Activated CD8-positive, alpha-beta memory T cell treated with anti-CD3 and anti-CD28 coated beads, Interleukin-2, amount 50 U/mL, for 24 hours (primary cell): ENCODE results near the gene CREG1.
"Not testable (repeated sequence)": the region's sequence is repeated elsewhere in the genome, so short reads cannot be mapped to it uniquely, and the experiment has no call there.

Experiments used
- DNase-seq: peaks from one replicate; pipeline ENCODE4 v3.0.0-alpha.2; 2020; ENCODE audit errors: extremely low read depth

Gene CREG1

GRCh38 chr1:167553136-167554027, at the start of gene CREG1:
Gene CREG1 (minus strand): TSS chr1:167553762.
- peak; percentile 62 for DNase-seq

GRCh38 chr1:167602840-167603239, 49.3 kb upstream of the CREG1 start:
- no peak for DNase-seq

GRCh38 chr1:167601442-167602383, 48.2 kb upstream of the CREG1 start:
- no peak for DNase-seq

- no peak for DNase-seq
Measured at GRCh38 chr1:167599957-167600581, 46.5 kb upstream of the CREG1 start.

GRCh38 chr1:167594822-167595221, 41.3 kb upstream of the CREG1 start:
- DNase-seq: no peak

GRCh38 chr1:167593860-167594259, 40.3 kb upstream of the CREG1 start:
- no peak for DNase-seq

- DNase-seq: no peak
Measured at GRCh38 chr1:167592475-167592874, 38.9 kb upstream of the CREG1 start.

GRCh38 chr1:167588361-167588760, 34.8 kb upstream of the CREG1 start:
- DNase-seq: no peak

GRCh38 chr1:167587872-167588271, 34.3 kb upstream of the CREG1 start:
- DNase-seq: no peak

- DNase-seq: no peak
Measured at GRCh38 chr1:167587342-167587741, 33.8 kb upstream of the CREG1 start.

- DNase-seq: no peak
Measured at GRCh38 chr1:167584581-167584980, 31.0 kb upstream of the CREG1 start.

GRCh38 chr1:167582722-167583121, 29.2 kb upstream of the CREG1 start:
- no peak for DNase-seq

- no peak for DNase-seq
Measured at GRCh38 chr1:167582064-167582463, 28.5 kb upstream of the CREG1 start.

GRCh38 chr1:167579986-167580385, 26.4 kb upstream of the CREG1 start:
- DNase-seq: no peak

- no peak for DNase-seq
Measured at GRCh38 chr1:167578939-167579521, 25.5 kb upstream of the CREG1 start.

- no peak for DNase-seq
Measured at GRCh38 chr1:167575649-167576048, 22.1 kb upstream of the CREG1 start.

- DNase-seq: no peak
Measured at GRCh38 chr1:167573035-167573434, 19.5 kb upstream of the CREG1 start.

- not testable (repeated sequence) for DNase-seq
Measured at GRCh38 chr1:167570712-167571111, 17.1 kb upstream of the CREG1 start.

GRCh38 chr1:167567663-167568062, 14.1 kb upstream of the CREG1 start:
- no peak for DNase-seq

- no peak for DNase-seq
Measured at GRCh38 chr1:167566766-167567165, 13.2 kb upstream of the CREG1 start.

GRCh38 chr1:167565922-167566321, 12.4 kb upstream of the CREG1 start:
- no peak for DNase-seq
